ENCODE data around the gene ERICH4.
"Not testable (repeated sequence)": the region's sequence is repeated elsewhere in the genome, so short reads cannot be mapped to it uniquely, and the experiment has no call there.

ERICH4 gene, protein sequence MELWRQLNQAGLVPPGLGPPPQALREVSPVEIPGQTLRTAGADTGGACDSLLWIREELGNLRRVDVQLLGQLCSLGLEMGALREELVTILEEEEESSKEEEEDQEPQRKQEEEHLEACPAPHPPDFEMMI

DNA sequence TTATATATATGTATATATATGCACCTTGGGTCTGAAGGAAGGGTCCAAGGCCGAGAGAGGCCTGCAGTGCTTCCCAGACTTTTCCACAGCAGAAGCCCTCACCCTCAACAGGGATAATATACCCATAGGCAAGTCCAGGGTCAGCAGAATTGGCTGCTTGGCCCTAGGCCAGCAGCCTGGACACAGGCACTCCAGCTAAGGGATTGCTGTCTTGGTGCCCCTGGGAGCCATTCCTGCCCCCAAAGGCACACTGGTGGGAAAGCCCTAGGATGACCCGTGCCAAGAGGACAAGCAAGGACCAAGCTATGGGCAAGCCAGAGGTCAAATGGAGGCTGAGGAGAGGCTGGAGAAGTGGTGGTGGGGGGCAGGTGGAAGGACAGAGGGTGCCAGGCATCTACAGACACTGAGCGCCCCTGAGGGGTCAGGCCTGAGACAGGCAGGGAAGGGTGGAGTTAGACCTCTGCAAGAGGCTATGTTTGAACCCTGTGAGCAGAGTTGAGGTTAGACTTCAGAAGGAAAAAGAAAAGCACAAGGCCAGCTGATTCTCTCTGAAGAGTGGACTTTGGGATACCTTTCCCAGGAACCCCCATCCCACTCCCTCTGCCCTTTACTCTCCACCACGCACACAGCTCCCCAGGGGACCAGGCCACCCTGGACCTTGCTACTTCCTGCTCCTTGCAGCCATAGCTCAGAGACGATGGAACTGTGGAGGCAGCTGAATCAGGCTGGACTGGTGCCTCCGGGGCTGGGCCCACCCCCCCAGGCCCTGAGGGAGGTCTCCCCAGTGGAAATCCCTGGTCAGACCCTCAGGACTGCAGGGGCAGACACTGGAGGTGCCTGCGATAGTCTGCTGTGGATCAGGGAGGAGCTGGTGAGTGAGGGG, at the start of gene ERICH4:
TSS of gene ERICH4 (plus strand) at position 684 of the 883 bp plus-strand sequence. CDS start at position 698, 14 bp downstream.
- DNase-seq (ENCODE audit: low read depth) = no peak

DNA sequence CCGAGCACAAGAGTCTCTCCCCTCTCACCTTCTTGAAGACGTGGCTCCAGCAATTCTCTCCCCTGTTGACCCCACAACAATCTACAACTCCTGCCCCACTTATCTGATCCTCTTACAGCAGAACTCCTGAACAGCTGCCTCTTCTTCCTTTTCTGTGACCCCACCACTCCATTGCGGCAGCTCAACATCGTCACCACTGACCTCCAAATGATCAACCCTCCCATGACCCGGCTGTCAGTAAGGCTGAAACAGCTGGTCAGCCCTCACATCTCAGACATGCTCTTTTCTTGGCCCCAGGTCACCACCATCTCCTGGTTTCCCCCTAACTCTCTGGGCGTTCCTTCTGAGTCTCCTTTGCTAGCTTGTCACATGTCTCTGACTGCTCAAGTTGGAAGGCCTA, 47.6 kb upstream of the ERICH4 start:
- no peak for DNase-seq (ENCODE audit: low read depth)

DNA sequence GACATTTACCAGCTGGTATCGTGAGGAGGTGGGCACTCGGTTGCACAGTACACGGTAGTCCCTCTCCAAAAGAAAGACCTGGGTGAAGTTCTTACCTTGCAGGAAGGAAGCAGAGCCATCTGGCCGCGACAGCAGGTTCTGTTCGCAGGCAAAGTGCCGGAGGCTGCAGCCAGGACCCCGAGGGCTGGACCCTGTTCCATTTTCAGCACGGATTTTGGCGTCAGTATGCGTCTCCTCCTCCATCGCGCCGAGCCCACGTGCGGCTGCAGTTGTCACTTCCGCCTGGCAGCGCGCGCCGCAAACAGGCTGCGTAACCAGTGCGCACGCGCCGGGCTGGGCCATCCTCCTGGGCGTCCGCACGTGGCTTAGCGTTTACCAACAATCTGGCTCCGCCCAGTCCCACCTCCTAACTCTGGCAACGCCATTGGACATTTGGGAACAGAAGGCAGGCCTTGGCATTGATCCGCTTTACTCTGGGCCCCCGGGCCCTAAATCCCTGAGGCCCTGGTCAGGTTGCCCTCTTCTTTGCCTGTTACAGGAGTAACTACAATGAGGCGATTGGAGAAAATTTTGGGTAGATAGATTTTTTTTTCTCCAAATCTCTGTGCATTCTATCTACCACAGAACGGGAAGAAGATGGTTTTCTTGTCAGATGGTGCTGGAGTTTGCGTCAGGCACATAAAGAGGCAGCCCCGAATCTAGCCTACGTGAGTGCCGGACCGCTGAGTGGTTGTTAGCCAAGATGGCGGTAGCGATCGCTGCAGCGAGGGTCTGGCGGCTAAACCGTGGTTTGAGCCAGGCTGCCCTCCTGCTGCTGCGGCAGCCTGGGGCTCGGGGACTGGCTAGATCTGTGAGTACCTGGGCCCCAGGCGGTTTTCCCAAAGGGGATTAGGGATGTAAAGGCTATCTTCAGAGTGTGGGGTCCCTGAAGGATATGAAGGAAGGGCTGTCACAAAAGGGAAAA, 45.6 kb upstream of the ERICH4 start, which contains the start of the genes BCKDHA and EXOSC5:
TSS of gene BCKDHA (plus strand) at position 733 of the 964 bp plus-strand sequence. CDS start at position 743, 10 bp downstream.
TSS of gene EXOSC5 (minus strand) at position 274 of the 964 bp plus-strand sequence. CDS start at position 243, 31 bp downstream.
- peak; percentile 99 for DNase-seq (ENCODE audit: low read depth)

DNA sequence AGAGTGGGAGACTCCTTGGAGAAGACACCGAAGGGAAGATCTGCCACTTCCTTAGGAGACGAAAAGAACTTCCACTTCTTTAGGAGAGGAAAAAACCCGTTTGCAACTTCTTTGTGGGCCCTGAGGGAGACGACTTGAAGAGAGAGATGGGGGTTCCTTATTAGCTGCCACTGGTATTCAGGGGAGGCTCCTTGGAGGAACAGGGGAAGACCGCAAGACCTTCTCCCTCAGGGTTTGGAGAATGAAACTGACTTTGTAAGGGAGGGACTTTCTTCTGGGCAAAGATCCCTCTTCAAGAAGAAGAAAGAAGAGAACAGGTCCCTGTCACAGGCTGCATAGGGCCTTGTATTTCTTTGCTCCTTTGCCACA, 44.9 kb upstream of the ERICH4 start:
- no peak for DNase-seq (ENCODE audit: low read depth)

DNA sequence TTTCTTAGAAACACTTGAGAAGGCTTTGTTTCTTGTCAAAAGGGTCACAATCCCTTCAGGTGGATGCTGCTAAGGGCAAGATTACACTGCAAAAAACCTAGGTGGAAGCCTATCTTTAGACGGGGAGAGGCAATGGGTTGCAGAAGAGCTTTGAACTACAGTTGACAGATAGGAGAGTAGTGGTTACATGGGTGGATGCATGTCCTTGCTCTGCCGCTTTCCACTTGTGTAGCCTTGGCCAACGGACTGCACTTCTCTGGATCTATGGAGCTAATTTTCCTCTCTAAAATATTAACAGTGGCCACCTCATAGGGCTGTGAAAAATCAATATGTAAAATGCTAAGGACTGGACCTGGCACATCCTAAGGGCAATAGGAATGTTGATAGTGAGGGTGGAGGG, 44.4 kb upstream of the ERICH4 start:
- no peak for DNase-seq (ENCODE audit: low read depth)

DNA sequence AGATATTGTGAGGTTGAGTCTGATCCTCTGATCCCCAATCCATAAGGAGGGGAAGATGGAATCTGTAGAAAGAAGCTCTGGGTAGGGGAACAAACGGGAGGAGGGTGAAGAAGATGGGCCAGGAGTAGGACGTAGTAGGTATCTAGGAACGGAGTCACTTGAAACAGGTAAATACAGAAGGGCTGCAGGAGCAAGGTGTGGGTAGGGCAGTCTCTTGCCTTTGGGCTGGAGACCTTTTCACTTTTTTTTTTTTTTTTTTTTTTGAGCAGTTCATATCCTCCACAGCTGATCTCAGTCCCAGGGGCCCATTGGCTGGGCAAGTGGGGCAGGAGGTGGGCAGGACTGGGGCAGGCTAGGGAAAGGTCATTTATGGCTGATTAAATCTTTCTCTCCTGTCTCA, 43.9 kb upstream of the ERICH4 start:
- no peak for DNase-seq (ENCODE audit: low read depth)

DNA sequence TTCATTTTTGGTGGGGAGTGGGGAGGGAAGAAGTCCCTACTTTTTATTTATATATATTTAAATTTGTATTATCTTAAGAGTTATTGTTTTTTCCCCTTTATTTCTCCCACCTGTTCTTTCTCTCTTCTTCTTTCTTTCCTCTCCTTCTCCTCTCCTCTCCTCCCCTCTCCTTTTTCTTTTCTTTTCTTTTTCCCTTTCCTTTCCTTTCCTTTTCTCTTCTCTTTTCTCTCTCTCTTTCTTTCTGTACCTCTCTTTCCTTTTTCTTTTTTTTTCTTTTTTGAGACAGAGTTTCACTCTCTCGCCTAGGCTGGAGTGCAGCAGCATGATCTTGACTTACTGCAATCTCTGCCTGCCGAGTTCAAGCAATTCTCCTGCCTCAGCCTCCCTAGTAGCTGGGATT, 43.4 kb upstream of the ERICH4 start:
- no peak for DNase-seq (ENCODE audit: low read depth)

DNA sequence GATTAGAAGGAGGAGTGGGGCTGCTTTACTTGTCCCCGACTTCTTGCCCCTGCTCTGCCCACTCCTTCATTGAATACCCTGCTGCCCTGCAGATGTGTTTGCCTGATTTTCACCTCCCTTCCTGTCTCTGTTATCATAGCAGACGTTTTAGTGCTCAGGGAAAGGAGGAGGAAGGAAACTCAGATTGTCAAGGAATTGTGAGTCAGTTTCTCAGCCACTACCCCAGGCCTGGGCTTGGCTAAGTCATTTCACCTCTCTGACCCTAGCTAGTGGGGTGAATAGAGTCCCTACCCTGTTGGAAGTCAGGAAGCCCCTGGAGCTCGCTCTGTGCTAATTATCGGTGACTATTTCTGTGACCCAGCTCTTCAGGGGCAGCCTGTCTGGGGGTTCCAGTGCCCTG, 41.5 kb upstream of the ERICH4 start:
- no peak for DNase-seq (ENCODE audit: low read depth)

DNA sequence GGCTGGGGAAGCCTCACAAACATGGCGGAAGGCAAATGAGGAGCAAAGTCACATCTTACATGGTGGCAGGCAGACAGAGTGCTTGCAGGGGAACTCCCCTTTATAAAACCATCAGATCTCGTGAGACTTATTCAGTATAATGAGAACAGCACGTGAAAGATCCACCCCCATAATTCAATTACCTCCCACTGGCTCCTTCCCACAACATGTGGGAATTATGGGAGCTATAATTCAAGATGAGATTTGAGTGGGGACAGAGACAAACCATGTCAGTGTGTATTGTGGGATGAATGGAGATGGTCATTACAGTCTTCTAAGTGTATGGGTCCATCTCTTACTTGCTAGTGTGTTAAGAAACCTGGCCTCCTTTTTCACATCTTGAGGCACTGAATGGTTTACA, 40.9 kb upstream of the ERICH4 start:
- DNase-seq (ENCODE audit: low read depth) = no peak

DNA sequence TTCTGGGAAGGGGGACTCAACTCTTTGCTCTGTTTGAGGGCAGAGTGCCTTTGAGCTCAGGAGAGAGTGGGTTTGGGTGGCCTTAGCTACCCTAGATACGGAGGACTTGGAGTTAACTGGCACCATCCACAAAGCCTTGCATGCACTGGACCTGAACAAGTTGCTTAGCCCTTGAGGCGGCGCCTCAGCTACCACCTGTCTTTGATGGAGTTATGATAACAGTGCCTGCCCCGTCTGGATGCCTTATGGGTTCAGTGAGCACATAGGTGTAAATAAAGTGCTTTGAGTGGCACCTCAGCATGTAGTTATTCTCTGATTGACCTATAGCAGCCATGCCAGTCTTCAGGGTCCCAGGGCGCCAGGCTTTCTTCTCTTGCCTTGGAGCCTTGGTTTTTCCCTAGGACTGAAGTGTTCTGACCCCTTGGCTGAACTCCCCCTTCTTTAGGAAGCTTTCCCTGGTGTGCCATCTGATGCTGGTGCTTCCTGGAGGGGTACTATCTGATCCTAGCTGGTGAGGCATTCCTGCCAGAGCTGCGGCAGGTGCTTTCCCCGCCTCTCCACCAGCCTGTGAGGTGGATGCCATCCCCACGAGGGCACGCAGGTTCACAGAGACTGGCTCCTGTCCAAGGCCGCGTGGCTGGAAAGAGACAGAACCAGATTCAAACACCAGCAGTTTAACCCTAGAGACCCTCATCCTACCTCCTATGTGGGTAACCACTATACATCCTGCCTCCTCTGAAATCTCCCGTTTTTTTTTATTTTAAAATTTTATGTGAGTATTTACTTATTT, 39.6 kb upstream of the ERICH4 start:
- no peak for DNase-seq (ENCODE audit: low read depth)

DNA sequence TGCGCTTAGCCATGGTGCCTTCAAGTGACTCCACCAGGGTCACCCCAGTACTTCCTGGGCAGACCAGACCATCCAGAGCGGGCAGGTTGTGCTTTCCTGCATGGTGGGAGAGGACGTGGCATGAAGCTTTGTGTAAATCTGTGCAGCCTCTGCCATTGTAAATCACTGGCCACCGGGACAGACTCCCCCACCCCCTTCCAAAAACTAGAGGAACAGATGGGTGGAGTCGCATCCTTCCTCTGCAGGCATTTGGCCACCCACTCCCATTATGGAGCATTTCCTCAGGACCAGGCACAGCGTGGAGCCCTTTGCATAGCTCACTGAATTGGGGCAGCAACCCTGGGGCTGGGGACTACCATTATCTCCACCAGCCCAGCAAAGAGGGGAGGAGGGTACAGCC, 37.2 kb upstream of the ERICH4 start:
- no peak for DNase-seq (ENCODE audit: low read depth)

DNA sequence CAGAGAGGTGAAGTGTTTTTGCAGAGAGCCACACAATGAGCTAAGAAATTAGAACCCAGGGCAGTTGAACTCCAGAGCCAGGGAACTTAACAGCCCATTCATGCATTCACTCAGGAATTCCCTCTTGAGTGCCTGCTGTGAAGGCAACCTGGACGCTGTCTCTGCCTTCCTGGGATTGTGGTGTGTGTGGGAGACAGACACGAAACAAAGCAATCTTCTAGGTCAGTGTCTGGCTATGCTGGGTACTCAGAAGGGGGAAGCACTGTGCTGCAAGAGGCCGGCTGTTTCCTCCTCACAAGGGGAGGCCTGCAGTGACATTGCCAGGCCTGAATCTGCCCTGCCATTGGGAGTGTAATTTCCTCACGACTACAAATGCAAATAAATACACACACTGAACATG, 35.7 kb upstream of the ERICH4 start:
- no peak for DNase-seq (ENCODE audit: low read depth)

DNA sequence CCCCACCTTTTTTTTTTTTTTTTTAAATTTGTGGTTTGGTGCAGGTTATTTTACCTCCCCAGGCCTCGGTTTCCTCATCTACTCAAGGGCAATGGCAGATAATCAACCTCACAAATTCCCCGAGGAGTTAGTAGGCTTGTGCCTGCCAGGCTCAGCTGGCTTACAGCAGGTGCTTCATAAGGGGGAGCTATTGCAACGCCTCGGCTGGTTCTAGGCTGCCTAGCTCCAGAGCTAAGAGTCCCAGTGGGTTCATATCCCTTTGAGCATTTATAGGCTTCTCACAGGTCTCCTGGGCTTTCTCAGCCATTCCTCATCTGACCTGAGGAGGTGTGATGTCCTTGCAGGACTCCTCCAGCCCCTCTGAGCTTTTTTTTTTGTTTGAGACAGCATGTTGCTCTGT, 34.7 kb upstream of the ERICH4 start:
- no peak for DNase-seq (ENCODE audit: low read depth)

DNA sequence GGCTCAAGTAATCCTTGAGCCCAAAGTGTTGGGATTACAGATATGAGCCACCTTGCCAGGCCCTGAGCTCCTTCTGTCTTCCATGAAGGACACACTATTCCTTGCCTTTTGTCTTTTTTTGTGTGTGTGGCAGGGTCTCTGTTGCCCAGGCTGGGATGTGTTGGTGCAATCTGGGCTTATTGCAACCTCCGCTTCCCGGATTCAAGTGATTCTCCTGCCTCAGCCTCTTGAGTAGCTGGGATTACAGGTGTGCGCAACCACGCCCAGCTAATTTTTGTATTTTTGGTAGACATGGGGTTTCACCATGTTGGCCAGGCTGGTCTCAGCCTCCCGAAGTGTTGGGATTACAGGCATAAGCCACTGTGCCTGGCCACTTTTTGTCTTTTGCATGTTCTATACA, 34.1 kb upstream of the ERICH4 start:
- not testable (repeated sequence) for DNase-seq (ENCODE audit: low read depth)

DNA sequence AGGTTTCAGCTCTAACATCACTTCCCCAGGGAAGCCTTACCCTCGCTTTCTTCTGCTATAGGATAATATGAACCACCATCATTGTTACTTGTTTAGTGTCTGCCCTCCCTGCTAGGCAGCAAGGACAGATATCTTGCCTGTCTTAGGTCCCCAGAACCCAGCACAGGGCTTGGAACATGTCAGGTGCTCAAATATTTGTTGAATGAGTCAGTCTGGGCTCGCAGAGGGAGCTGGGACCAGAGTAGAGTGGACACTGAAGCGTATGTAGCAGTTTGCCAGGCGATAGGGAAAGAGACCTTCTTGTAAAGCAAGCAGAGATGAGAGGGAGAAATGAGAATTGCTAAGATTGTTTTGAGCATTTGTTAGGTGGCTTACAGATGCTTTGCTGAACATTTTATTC, 33.7 kb upstream of the ERICH4 start:
- DNase-seq (ENCODE audit: low read depth) = no peak

DNA sequence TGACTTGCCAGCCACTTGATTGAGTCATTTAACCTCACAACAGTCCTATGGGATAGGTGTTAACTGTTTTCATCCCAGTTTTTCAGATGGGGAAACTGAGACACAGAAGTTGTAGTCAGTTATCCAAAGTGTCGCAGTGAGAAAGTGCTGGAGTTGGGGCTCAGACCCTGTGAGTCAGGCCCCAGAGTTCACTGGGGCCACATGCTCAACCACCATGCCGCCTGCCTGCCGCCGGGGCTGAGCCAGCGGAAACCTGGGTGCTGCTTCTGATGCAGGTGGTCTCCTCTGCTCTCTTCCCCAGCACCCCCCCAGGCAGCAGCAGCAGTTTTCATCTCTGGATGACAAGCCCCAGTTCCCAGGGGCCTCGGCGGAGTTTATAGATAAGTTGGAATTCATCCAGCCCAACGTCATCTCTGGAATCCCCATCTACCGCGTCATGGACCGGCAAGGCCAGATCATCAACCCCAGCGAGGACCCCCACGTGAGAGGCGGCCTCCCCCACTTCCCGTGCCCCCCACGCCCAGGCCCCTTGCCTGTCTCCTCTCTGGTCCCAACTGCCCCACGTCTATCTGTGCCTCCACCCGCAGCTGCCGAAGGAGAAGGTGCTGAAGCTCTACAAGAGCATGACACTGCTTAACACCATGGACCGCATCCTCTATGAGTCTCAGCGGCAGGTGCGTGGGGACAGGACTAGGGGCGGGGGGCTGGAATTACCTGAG, 32.5 kb upstream of the ERICH4 start:
- no peak for DNase-seq (ENCODE audit: low read depth)

DNA sequence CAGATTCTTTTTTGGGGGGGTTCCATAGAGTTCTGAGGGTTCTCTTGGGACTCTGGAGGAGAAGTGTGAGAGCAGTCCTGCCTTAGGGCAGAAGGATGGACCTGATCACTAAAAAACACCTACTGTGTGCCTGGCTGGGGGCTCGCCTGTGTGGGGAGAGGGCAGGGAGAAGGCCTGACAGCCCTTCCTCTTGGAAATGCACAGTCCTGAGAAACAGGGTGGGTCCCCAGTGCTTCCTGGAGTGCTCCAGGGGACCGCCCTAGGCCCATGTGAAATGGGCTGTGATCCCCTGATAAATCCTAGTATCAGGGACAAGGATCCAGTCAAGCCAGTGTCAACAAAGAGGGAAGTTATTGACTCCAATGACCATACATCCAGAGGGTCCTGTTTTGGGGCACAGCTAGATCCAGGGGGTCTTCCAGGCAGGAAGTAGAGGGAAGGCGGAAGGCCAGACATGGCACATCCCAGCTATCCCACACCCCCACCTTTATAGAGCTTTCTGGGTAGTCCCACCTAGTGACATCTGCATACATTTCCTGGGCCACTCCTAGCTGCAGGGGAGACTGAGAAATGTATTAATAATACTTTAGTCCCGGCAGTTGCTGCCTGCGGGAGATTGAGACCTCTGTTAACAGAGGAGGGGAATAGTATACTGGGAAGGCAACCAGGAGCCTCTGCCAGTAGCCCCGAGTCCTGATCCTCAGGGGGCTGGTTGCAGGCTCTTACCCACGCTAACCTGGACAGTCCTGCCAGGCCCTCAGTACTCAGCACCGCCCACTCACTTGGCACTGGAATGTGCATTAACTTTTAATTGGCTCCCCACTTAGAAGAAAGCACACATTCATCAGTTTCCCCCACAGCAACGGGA, 31.6 kb upstream of the ERICH4 start:
- DNase-seq (ENCODE audit: low read depth) = no peak

DNA sequence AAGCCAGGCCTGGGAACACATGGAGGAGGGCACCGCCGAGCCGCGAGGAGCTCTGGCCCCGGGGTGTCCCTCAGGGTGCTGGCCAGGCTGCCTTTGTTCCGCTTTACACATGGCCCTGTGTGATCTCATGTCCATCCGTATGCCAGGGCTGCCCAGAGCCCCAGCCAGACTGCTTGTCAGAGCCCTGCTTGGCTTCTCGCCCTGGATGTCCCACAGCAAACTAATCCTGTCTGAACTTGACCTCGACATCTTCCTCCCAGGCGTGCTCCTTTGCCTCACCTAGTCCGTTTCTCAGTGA, 31.0 kb upstream of the ERICH4 start:
- DNase-seq (ENCODE audit: low read depth) = no peak

DNA sequence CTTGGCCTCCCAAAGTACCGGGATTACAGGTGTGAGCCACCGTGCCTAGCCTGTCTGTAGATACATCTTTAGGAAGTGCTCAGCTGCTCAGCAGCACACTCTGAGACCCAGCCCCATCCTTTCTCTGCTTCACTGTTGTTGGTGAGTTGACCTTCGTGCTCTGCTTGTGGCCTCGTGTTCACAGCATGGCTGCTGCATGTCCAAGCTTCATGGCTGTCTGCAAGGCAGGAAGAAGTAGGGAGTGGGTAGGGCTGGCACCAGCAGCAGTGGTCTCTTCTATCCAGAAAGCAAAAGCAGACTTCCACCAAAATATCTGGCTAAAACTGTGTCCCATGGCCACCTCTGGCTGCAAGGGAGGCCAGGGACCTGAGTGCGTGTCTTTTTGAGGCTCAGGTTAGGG, 30.0 kb upstream of the ERICH4 start:
- DNase-seq (ENCODE audit: low read depth) = no peak

DNA sequence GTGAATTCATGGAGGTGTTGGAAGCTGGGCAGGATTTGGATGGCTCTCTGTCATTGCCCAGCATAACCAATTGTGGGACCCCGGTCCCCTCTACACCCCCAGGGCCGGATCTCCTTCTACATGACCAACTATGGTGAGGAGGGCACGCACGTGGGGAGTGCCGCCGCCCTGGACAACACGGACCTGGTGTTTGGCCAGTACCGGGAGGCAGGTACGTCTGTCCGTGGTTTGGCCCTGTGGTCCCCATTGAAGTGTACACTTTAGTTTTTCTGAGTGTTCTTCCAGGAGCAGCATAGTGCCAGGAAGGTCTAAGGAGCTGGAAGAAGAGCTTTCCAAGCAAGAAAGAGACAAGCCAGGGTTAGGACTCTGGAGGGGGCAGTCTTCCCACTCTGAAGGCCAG, 29.0 kb upstream of the ERICH4 start:
- no peak for DNase-seq (ENCODE audit: low read depth)
